ENCODE data around the gene LRRC51. TPM values are rescaled to one million over a fixed set of nuclear protein-coding genes. Genes with fewer than 3 reads are reported as not detected.

The LRRC51 gene
- total RNA-seq, 2 experiments from 2014 or later = 0.87 to 1.1 TPM

DNA sequence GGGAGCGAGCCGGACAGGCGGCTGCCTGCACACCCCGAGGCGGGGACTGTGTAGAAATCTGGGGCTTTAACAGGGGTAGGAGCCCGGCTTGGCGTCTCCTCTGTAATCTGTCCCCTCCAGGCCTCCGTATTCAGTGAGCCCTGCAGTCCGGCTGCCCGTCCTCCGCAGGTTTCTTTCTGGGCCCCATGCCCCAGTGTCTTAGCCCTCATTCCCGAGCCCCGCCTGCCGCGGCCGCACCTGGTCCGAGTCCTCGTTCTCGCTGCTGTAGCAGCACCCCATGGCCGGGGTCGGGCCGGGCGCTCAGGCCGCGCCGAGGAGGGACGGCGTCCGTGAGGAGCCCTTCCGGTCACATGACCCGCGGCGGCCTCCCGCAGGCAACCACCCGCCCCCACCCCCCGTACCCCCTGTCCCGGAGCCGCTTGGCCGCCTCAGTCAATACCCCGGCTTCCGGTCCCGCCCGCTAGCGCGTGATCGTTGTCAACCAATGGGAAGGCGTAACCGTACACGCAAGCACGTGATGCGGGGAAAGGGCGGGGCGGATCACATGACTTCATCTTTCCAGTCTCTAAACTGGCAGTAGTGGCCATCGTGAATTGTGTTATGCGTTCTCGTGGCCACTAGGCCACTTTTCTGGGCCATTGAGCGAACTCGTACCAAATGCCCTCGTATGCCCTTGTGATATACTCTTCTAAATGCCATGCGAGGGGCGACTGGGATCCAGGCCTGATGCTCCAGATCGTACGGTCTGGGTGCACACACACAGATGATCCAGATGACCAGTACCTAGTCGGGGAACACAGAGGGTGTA lies 22.5 kb downstream of the LRRC51 start, which contains the start of gene LAMTOR1:
TSS of gene LAMTOR1 (minus strand) at position 352 of the 808 bp plus-strand sequence. CDS start at position 279, 73 bp downstream.
- Mint-ChIP-seq H3K4me3 (peak within 1 kb of the TSS; percentile 91), H3K36me3 (ENCODE audit: low read depth) (peaks cover 57% of the 10 kb centered on the region), H3K27ac (peak within 1 kb of the TSS; percentile 98), H3K4me1 (ENCODE audit: low read depth) (peaks cover 49% of the 10 kb centered on the region), H3K27me3 (no peaks in the 10 kb centered on the region), H3K9me3 (no peaks in the 10 kb centered on the region)
- Histone ChIP-seq H3K36me3 (ENCODE audit: insufficient read depth, low read length) (peaks cover 26% of the 10 kb centered on the region), H3K4me3 (ENCODE audit: low read length) (peak within 1 kb of the TSS; percentile 93), H3K27me3 (ENCODE audit: control insufficient read depth in 1 of 2, insufficient read depth in 2 of 2, low read length in 2 of 2) (no peaks in the 10 kb centered on the region), H3K4me1 (ENCODE audit: insufficient read depth, low read length) (peaks cover 34% of the 10 kb centered on the region), H3K27ac (ENCODE audit: low read depth in 1 of 2, low read length in 2 of 2) (peak within 1 kb of the TSS; percentile 88 to 93), H3K9me3 (ENCODE audit: control insufficient read depth in 1 of 2, insufficient read depth in 1 of 2, low read length in 2 of 2) (no peaks in the 10 kb centered on the region)
- TF ChIP-seq, protein P1, sequence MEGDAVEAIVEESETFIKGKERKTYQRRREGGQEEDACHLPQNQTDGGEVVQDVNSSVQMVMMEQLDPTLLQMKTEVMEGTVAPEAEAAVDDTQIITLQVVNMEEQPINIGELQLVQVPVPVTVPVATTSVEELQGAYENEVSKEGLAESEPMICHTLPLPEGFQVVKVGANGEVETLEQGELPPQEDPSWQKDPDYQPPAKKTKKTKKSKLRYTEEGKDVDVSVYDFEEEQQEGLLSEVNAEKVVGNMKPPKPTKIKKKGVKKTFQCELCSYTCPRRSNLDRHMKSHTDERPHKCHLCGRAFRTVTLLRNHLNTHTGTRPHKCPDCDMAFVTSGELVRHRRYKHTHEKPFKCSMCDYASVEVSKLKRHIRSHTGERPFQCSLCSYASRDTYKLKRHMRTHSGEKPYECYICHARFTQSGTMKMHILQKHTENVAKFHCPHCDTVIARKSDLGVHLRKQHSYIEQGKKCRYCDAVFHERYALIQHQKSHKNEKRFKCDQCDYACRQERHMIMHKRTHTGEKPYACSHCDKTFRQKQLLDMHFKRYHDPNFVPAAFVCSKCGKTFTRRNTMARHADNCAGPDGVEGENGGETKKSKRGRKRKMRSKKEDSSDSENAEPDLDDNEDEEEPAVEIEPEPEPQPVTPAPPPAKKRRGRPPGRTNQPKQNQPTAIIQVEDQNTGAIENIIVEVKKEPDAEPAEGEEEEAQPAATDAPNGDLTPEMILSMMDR (IDR thresholded peaks at IDR 0.05) = peak; percentile 36
- POLR2A ChIA-PET = interaction anchor here (1.1 to 4.3 kb wide), 4 partner anchors 9 to 175 kb away, joined by 4 to 19 read pairs (median 8); partner anchors contain the start of genes ANAPC15, RNF121 and XNDC1N
- DNase-seq = peak; percentile 94 to 98 (median 97)
- peak; percentile 95 for ATAC-seq (ENCODE audit: poor library complexity)
- CTCF ChIA-PET = interaction anchor here (3.8 to 8.4 kb wide), 2 partner anchors 12 to 78 kb away, joined by 21 to 33 read pairs; no protein-coding TSS in a partner anchor
- intact Hi-C loops (cut with DNase I, micrococcal nuclease) = loop anchor here (1.0 to 10.0 kb wide), 3 partner anchors 9 to 308 kb away; partner anchors contain the start of genes ANAPC15 (in 2 of the 2), LRRC51 (in 1 of the 2) and NUMA1 (in 1 of the 2)

DNA sequence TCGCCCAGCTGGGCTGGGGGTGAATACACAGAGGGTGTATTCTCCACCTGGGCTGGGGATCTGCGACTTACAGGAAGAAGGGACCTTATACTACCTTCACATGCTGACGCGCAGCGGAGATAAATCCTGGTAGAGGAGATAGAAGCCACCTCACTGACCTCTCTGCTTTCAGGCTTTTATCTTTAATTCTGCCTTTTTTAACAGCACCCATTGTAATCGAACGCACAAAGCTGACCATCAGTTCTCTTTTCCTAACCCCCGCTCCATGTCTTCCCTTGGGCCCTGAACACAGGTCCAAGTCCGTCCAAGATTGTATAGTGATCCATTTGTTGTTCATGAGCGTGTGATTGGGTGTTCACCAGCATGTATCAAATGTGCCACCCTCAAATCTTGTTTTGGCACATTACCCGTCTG lies 23.1 kb downstream of the LRRC51 start:
- DNase-seq = no peak
- Histone ChIP-seq H3K27ac (ENCODE audit: low read depth in 1 of 2, low read length in 2 of 2) (peak overlapping the region; percentile 79 to 92), H3K27me3 (ENCODE audit: control insufficient read depth in 1 of 2, insufficient read depth in 2 of 2, low read length in 2 of 2) (no peaks in the 10 kb centered on the region), H3K9me3 (ENCODE audit: control insufficient read depth in 1 of 2, insufficient read depth in 1 of 2, low read length in 2 of 2) (no peaks in the 10 kb centered on the region), H3K36me3 (ENCODE audit: insufficient read depth, low read length) (peaks cover 20% of the 10 kb centered on the region), H3K4me3 (ENCODE audit: low read length) (peak overlapping the region; percentile 93), H3K4me1 (ENCODE audit: insufficient read depth, low read length) (peaks cover 34% of the 10 kb centered on the region)
- peaks cover 51% of the 10 kb centered on the region for H3K36me3 Mint-ChIP-seq (ENCODE audit: low read depth)
- intact Hi-C loops (cut with DNase I, micrococcal nuclease) = loop anchor here (1.0 to 10.0 kb wide), 4 partner anchors 9 to 309 kb away; partner anchors contain the start of genes ANAPC15 (in 2 of the 2), LRRC51 (in 1 of the 2), NUMA1 (in 1 of the 2) and RNF121 (in 1 of the 2)
- ATAC-seq (ENCODE audit: poor library complexity) = no peak
- H3K4me3 Mint-ChIP-seq = peak overlapping the region; percentile 91
- ChIA-PET POLR2A (interaction anchor here (4.3 kb wide), 1 partner anchor 9 kb away, joined by 19 read pairs; the partner anchor contains the start of gene ANAPC15), CTCF (no interaction called here)
- TF ChIP-seq, protein P1 (IDR thresholded peaks at IDR 0.05) = no peak
- H3K27ac Mint-ChIP-seq = peak overlapping the region; percentile 98
- no peaks in the 10 kb centered on the region for H3K27me3 Mint-ChIP-seq
- no peaks in the 10 kb centered on the region for H3K9me3 Mint-ChIP-seq
- H3K4me1 Mint-ChIP-seq (ENCODE audit: low read depth) = peaks cover 49% of the 10 kb centered on the region

DNA sequence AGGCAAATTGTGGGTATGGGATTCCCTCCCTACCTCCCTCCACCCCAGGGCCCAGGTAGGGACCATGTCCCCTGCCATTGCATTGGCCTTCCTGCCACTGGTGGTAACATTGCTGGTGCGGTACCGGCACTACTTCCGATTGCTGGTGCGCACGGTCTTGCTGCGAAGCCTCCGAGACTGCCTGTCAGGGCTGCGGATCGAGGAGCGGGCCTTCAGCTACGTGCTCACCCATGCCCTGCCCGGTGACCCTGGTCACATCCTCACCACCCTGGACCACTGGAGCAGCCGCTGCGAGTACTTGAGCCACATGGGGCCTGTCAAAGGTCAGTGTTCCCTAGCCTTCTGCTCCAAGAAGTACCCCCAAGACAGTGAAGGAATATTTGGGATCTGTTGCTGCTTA lies 25.2 kb downstream of the LRRC51 start, which contains the start of gene TOMT:
TSS of gene TOMT (plus strand) at position 37 of the 400 bp plus-strand sequence. CDS start at position 65, 28 bp downstream.
- peaks cover 45% of the 10 kb centered on the region for H3K36me3 Mint-ChIP-seq (ENCODE audit: low read depth)
- Histone ChIP-seq H3K27ac (ENCODE audit: low read depth in 1 of 2, low read length in 2 of 2) (no peak within 1 kb of the TSS), H3K4me3 (ENCODE audit: low read length) (no peak within 1 kb of the TSS), H3K36me3 (ENCODE audit: insufficient read depth, low read length) (peaks cover 30% of the 10 kb centered on the region), H3K9me3 (ENCODE audit: control insufficient read depth in 1 of 2, insufficient read depth in 1 of 2, low read length in 2 of 2) (no peaks in the 10 kb centered on the region), H3K27me3 (ENCODE audit: control insufficient read depth in 1 of 2, insufficient read depth in 2 of 2, low read length in 2 of 2) (no peaks in the 10 kb centered on the region), H3K4me1 (ENCODE audit: insufficient read depth, low read length) (peaks cover 27% of the 10 kb centered on the region)
- intact Hi-C loops (cut with DNase I, micrococcal nuclease) = loop anchor here in 1 of 2 experiments (2.0 to 10.0 kb wide), 2 partner anchors 177 to 311 kb away; partner anchors contain the start of genes RNF121 and XNDC1N
- DNase-seq = no peak
- H3K4me3 Mint-ChIP-seq = peak within 1 kb of the TSS; percentile 49
- TF ChIP-seq, protein P1 (IDR thresholded peaks at IDR 0.05) = no peak
- ChIA-PET POLR2A (no interaction called here), CTCF (interaction anchor here (1.0 kb wide), 1 partner anchor 81 kb away, joined by 4 read pairs; no protein-coding TSS in a partner anchor)
- peaks cover 40% of the 10 kb centered on the region for H3K4me1 Mint-ChIP-seq (ENCODE audit: low read depth)
- ATAC-seq (ENCODE audit: poor library complexity) = no peak
- peak within 1 kb of the TSS; percentile 98 for H3K27ac Mint-ChIP-seq
- H3K9me3 Mint-ChIP-seq = no peaks in the 10 kb centered on the region
- H3K27me3 Mint-ChIP-seq = no peaks in the 10 kb centered on the region

All from CD4-positive, alpha-beta T cell (primary cell).